GM21619 (cell line): ENCODE results near the gene SRGAP1.
"Not testable (repeated sequence)": the region's sequence is repeated elsewhere in the genome, so short reads cannot be mapped to it uniquely, and the experiment has no call there.

Experiments
- ATAC-seq: cut with Tn5 transposase; IDR thresholded peaks from one replicate; pipeline ENCODE4 v1.9.1; 2021; ENCODE audit not compliant: unreplicated experiment

Gene SRGAP1

DNA sequence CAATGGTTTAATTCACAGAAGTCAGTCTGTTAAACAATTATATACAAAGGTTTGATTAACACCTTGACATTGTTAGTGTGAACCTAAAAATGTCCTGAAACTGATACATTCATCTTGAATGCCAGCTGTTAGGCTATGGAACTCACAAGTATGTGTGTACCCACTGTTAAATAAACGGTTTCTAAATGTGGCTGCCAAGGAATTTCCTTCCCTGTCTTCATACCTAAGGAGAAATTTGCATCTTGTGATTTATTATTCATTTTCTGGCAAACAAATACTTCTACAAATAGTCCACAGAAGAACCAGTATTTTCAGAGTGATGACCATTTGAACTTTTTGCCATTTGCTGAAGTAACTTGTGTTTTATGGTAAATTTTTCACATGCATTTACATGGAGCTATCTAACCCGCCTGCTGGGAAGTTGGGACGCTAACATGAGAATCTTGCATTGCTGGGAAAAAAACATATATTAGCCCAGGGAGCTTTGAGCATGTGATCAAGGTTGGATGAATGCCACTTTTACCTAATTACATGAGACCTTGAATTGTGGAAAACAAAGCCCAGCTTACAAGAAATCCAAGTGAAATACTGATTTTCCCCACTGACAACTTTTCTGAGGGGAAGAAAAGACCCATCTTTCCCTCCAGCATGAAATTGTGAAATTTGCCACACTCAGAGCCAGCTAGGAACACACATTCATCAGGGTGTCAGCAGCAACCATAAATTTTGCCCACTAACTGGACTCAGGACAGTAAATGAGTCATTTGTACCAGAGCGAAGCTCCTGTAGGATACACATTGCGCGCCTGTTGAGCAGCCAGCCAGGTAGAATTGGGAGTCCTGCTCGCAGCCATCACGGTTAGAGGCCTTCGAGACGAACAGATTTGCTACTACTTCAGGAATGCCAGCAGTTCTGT lies 259.6 kb downstream of the SRGAP1 start:
- ATAC-seq = no peak

DNA sequence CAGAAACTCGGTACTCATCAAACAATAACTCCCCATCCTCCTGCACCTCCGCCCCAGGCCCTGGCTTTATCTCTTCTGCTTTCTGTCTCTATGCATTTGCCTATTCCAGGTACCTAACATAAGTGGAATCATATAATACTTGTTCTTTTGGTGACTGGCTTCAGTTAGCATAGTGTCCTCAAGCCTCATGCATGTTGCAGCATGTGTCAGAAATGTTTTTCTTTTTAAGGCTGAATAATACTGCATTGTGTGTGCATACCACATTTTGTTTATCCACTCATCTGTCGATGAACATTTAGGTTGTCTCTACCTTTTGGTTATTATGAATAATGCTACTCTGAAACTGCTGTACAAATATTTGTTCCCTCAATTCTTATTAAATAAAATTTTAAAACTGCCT lies 260.5 kb downstream of the SRGAP1 start:
- ATAC-seq = no peak

DNA sequence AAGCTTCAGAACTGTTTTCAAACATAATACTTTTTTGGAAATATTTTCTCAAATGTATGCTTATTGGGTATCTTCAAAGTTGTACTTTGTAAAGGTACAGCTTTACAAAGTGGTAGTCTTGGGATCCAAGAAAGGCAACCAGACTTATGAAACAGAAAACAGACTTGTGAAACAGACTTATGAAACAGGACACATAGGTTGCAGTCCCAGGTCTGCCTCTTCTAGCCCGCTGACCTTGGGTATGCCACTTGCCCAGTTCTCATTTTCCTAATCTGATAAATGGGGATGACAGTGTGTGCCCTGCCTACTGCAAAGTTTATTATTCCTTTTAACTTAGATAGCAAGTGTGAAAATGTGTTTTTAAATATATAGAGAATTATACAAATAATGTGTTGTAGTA lies 263.3 kb downstream of the SRGAP1 start:
- no peak for ATAC-seq

GRCh38 chr12:64109706-64110105 lies 265.2 kb downstream of the SRGAP1 start:
- no peak for ATAC-seq

DNA sequence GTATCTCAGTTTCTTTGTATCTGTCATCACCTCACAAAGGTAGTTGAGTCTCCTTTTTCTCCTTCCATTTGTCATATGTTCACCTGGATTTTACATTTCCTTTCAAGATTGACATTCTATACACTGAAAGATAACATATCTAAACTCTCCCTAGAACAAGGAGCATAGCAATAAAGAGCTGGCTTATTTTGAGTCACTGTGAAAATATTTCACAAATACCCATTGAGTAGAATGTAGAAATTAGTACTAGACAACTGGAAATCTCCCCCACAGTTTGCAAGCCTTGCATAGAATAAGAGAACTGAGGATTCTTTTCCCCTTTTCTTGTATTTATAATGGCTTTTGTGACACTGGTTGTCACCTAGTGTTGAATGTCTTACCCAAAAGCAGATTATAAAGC lies 266.4 kb downstream of the SRGAP1 start:
- no peak for ATAC-seq

- no peak for ATAC-seq
Measured at GRCh38 chr12:64116969-64117368, 272.5 kb downstream of the SRGAP1 start.

DNA sequence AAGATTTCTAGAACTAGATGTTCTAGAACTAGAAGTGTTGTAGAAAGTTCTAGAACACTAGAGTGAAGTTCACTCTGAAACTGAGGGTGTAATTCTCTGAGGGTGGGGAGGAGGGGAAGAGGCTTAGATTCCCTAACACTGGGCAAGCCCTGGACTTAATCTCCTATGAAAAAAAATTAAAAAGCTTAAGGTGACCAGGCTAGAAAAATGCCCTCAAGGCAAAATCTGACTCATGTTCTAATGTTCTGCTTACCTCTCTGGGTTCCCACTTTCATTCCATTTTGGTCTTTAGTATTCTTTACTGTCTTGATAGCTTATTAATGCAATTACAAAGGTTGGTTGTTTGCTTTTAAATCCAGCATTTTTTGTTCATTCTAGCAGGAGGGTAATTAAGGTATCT lies 276.1 kb downstream of the SRGAP1 start:
- ATAC-seq = no peak

DNA sequence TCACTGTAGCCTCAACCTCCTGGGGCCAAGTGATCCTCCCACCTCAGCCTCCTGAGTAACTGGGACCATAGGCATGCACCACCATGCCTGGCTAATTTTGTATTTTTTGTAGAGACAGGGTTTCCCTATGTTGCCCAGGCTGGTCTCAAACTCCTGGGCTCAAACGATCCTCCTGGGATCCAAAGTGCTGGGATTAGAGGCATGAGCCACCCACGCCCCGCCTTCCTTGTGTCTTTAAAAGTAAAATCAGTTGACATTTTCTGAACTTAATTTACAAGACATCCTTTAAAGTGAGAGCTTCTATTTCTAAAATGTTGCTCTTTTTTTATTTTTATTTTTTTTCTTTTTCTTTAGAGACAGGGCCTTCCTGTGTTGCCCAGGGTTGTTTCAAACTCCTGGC lies 276.6 kb downstream of the SRGAP1 start:
- ATAC-seq = not testable (repeated sequence)

DNA sequence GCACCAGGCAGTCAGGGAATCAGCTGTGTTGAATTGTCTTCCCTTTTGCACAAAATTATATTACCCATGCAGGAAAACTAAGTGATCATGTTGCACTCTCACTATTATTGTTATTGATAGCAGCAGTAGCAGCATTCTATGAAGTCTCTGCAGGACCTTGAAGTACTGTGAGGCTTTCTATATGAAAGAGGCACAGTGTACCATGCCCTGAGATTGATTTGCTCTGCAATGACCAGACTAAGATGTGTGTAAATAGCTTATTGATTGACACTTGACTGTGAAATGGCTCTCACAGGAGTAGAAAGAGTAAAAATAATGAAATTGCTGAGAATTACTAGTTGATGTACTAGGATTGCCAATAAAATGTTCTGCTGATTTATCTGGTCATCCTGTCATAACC lies 277.7 kb downstream of the SRGAP1 start:
- ATAC-seq = no peak

DNA sequence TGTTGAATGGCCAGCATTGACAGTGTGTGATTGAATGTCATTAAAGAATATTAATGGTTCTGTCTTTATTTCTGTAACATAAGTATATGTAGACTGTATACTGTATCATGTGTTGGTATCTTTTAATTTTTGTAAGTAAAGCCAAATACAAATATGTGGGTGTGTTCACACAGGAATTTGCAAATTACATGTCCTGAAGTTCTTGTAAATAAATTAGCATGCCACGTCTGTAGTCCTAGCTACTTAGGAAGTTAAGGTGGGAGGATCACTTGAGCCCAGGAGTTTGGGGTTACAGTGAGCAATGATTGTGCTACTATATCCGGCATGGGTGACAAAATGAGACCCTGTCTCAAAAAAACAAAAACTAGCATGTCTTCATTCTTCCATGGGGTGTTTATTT lies 278.5 kb downstream of the SRGAP1 start:
- ATAC-seq = no peak

DNA sequence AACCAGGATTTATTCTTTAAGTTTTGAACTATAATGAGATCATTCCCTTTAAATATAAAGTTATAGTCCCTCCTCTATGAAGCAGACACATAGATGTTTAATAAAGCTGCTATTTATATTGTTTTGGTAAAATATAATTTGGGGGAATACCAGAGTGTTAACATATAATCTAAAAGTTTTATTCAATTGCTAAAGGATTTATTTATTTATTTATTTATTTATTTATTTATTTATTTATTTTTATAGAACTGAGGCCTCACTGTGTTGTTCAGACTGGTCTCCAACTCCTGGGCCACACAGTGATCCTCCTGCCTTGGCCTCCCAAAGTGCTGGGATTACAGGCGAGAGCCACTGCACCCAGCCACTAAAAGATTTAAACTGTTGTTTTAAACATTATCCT lies 278.9 kb downstream of the SRGAP1 start:
- ATAC-seq = no peak

- no peak for ATAC-seq
Measured at GRCh38 chr12:64124511-64125197, 280.2 kb downstream of the SRGAP1 start.

GRCh38 chr12:64125913-64126312 lies 281.4 kb downstream of the SRGAP1 start:
- ATAC-seq = no peak

- ATAC-seq = no peak
Measured at GRCh38 chr12:64127811-64128210, 283.3 kb downstream of the SRGAP1 start.

GRCh38 chr12:64128366-64128765 lies 283.9 kb downstream of the SRGAP1 start:
- ATAC-seq = no peak

- ATAC-seq = not testable (repeated sequence)
Measured at GRCh38 chr12:64130476-64130875, 286.0 kb downstream of the SRGAP1 start.

GRCh38 chr12:64131456-64131855 lies 287.0 kb downstream of the SRGAP1 start:
- ATAC-seq = not testable (repeated sequence)

DNA sequence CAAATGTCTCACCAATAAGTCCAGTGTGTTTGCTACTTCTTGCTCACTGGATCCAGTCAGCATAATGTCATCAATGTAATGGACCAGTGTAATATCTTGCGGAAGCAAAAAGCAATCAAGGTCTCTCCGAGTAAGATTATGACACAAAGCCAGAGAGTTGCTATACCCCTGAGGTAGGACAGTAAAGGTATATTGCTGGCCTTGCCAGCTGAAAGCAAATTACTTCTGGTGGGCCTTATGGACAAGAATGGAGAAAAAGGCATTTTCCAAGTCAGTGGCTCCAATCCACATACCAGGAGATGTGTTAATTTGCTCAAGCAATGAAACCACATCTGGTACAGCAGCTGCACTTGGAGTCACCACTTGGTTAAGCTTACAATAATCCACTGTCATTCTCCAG lies 288.2 kb downstream of the SRGAP1 start:
- not testable (repeated sequence) for ATAC-seq

DNA sequence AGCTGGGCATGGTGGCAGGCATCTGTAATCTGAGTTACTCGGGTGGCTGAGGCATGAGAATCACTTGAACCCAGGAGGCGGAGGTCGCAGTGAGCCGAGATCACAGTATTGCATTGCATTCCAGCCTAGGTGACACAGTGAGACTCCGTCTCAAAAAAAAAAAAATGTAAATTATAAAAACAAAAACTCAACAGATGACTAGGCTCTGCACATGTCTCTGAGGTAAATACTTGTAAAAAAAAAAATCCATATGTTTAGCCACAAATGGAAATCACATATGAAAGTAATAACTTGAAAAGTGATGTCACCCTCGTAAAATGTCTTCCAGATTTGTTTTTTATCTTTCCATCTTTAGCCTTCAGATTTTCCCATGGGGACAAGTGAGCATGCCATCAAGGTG lies 292.6 kb downstream of the SRGAP1 start:
- no peak for ATAC-seq

- ATAC-seq = no peak
Measured at GRCh38 chr12:64139021-64139420, 294.5 kb downstream of the SRGAP1 start.

GRCh38 chr12:64142382-64142781 lies 297.9 kb downstream of the SRGAP1 start:
- ATAC-seq = no peak

DNA sequence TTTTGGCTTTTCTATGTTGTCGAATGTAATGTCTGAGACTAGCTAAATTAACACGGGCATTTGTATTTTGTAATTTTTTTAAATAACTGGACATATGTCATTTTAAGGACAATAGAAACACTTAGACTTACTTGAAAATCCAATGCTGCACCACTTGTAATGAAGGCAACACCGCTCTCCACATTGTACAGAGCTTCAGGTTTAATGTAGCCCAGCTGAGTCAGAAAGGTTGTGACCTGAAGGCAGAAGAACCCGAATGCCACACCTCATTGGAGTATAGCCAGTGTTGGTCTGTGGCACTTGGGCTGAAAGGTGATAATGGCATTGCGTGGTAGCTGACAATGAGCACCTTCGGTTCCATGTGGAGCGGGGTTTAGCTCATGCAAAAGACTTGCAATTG lies 298.3 kb downstream of the SRGAP1 start:
- no peak for ATAC-seq
